CMK (cell line): ENCODE results near the gene SMCP.

Experiments
- DNase-seq: peaks from one replicate; pipeline ENCODE4 v3.0.0-alpha.2; 2010; ENCODE audit warnings: low read depth

SMCP gene

DNA sequence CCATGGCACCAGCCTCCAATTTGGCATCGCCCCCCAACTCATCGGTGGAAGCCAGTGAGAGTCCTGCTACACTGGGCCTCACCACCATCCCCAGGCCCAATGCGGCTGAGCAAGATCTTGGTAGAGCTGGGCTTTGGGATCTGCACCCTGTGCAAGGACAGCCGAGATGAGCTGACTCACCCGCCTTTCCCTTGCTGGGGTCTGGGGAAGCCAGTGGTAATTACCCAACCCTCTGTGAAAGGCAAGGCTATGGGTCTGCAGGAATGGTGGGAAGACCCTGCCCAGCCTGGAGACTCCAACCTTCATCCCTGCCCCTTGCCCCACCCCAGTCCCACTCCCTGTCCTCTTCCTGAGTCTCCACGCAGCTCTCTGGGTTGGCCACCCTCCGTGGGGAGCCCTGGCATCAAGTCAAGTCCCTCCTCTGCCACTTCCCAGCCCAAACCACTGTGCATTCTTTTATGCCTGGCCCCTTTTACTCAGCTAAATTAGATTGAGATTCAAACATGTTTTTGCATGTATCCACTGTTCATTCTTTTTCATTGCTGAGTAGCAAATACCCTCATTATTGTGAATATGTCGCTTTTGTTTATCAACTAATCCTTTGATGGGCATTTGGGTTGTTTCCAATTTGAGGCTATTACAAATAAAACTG is 8.8 kb downstream of the SMCP start:
- no peak for DNase-seq

DNA sequence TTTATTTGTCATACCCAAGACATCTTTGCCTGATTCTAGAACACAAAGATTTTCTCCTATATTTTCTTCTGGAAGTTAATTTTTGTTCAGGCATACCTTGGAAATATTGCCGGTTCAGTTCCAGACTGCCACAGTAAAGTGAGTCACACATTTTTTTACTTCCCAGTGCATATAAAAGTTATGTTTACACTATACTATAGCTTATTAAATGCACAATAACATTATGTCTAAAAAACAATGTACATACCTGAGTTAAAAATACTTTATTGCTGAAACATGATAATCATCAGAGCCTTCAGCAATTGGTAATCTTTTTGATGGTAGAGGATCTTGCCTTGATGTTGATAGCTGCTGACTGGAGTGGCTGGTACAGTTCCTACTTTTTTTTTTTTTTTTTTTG is 10.0 kb downstream of the SMCP start:
- DNase-seq: no peak

DNA sequence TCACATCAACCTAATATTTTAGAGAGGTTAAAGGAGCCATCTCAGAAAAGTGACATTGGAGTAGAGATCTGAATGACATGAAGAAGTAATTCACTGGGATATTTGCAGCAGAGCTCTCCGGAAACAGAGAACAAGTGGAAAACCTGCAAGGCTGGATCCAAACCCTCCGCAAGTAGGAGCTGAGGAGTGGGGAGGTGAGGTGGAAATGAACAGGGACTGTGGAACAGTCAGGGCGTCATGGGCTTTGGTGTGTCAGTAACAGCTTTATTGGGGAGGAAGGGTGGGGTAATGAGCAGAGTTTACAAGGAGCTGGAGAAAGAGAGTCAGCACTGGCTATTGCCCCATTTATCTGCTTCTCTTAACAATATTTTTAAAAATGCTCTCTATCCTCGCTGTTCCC is 20.9 kb downstream of the SMCP start:
- DNase-seq: no peak

DNA sequence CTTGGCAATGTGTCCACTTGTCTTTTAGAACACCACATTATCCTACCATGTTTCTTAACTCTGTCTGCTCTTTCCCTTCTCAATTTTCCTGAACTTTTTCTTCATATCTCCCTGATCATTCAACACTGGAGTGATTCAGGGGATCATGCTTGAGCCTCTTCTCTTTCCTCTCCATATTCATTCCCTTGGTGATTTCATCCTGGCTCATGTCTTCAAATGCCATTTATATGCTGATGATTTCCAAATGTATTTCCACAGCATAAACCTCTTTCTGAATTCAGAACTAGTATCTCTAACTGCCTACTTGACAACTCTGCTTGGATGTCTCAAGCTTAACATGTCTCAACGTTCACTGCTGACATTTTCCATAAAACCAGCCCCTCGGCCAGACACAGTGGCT is 21.8 kb downstream of the SMCP start:
- no peak for DNase-seq

DNA sequence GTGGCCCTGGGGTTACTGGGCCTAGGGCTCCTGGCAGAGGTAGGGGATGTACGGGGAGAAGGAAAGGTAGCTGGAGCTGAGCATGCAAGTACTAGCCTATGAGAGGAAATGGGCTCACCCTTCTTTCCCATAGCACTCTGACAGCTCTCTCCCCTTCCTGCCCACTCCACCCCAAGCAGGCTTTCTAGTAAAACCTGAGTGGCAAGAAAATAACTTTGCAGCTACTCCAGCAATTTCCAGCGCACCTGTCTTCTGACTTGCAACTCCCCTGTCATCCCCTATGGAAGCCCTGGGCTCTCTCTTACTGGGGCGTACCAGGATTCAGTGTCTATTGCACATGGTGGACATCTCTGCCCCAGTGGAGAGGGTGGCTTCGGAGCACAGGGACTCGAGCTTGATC is 23.5 kb downstream of the SMCP start:
- DNase-seq: no peak

DNA sequence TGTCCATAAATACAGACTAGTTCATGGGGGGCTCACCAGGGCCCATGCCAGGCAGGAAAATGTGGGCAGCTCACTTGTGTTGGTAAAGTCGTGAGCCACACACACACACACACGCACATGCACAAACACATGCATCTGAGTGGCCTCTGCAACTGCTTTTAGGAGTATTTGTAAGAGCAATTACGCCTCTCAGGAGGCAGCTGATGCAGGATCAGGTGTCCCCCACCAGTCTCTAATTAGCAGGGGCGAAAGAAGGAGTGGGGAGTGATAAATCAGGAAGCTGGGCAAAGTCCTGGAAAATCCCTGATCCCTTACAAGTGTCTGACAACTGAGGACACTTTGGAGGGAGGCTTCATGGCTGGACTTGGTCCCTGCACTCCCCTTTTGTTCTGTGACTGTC is 24.5 kb downstream of the SMCP start:
- no peak for DNase-seq

DNA sequence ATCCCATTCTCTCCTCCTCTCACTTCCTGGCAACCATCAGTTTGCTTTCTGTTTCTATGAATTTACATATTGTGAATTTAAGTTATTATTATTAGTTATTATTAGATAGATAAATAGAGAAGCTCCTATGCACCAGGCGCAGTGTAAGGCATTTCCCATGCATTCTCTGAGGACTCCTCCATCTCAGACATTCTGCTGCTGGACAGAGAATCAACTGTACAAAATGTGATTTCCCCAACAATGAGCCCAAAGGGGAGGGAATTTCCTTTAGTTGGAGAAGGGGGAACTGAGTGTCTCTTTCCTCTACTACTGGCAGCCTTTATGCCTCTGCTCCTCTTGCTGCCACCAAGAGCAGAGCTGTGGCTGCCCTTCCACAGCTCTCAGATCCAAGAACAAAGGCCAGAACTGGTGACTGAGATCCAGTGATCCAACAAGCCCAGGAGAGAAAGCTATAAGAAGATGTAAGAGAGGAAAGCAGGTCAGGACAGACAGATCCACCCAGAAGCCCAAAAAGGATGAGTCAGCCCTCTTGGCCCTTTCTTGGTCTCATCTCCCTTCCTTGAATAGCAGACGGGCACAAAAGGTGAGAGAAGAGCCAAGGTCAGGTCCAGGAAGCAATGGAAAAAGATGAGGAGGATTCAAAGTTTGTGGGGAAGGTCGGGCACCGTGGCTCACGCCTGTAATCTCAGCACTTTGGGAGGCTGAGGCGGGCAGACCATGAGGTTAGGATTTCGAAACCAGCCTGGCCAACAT is 26.7 kb downstream of the SMCP start:
- no peak for DNase-seq

DNA sequence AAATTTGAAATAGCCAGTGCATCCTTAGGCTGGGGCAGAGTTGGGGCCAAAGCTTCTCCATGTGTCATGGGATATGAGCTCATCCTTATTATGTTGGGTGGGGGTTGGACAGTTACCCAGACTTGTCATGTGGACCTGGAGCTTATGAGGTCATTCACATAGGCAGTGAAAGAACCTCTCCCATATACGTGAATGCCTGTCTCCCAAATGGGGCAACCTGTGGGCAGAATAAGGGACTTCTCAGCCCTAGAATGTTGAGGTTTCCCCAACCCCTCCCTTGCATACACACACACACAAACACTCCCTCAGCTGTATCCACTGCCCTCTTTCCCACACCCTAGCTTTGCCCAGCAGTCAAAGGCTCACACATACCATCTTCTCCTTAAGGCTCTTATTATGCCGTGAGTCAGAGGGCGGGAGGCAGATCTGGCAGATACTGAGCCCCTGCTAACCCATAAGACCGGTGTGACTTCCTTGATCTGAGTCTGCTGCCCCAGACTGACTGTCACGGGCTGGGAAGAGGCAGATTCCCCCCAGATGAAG is 28.0 kb downstream of the SMCP start:
- DNase-seq: no peak

DNA sequence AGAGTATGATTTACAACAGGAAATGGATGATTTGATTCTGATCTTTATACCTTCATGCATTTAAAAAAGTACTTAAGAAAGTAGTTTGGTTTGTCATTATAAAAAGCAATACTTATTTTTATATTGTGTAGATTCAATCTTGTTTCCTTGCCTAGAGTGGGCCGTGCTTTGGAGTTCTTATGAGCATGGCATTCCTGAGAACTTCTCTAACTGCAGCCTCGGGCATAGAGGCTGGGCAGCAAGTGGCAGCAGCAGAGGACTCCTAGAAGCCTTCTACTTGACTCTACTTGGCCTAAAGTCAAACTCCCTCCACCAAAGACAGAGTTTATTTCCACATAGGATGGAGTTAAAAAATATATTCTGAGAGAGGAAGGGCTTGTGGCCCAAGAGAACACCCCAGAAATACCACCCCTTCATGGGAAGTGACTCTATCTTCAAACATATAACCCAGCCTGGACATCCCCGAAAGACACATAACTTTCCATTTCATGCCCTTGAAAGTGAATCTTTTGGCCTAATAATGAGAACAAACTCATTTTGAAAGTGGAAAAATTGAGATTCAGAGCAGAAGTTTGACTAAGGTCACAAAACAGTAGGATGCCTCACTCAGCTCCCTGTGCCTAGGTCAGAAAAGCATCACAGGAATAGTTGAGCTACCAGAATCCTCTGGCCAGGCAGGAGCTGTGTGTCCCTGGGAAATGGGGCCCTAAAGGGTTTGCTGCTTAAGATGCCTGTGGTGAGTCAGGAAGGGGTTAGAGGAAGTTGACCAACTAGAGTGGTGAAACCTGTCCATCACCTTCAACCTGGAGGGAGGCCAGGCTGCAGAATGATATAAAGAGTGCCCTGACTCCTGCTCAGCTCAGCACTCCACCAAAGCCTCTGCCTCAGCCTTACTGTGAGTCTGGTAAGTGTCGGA is 29.8 kb downstream of the SMCP start, which contains the start of gene IVL:
IVL (plus strand) TSS at position 861 of the 916 bp plus-strand sequence. CDS start 1,252 bp downstream, outside the sequence.
- no peak for DNase-seq

DNA sequence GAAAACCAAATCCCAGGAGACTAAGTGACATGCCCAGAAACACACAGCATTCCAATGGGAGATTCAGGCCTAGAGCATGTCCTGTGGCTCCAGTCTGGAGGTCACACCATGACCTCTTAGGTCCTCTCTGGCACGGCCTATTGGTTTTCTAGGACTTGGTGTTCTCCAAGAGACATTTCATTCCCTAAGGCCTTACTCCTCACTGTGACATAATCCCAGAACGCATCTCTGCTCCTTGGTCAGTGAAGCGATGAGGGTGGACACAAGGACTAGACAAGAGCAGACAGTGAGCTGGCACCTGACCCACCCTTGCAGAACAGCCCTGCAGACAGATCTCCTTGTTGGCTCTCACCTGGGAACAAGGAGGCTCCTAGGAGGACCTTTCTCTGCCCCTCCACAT is 31.1 kb downstream of the SMCP start:
- no peak for DNase-seq

DNA sequence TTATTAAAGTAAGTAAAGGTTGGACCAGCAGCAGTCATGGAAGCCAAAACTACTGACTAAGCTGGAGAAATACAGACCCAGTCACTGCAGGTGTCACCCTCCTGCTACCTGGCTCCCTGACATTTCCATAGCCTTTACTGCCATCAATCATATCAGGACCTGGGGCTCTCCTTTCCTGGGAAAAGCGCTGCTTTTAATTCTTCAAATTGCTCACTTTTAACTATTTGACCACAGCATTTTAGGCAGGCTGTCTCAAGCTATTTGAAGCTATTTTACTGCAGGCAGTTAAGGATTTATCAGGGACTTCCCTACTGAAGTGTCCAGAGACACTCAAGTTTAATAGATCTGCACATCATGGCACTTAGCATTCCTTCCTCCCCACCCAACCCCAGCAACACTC is 34.3 kb downstream of the SMCP start:
- DNase-seq: no peak

DNA sequence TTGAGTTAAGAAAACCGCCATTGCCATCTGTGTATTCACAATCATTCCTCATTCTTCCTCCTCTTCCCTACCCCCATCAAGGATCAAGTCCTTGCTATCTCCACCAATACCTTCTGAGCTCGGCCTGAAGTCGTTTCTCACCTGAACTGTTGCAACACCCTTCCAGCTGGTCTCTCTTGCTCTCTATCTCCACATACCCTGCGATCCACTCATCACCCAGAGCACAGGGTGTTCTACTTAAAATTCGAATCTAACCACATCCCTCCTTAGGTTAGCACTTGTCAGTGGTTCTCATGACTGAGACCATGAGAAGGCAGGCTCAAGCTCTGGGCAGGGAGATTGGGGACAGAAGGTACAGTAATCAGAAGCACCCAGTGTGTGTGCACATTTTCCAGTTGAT is 34.8 kb downstream of the SMCP start:
- DNase-seq: no peak

DNA sequence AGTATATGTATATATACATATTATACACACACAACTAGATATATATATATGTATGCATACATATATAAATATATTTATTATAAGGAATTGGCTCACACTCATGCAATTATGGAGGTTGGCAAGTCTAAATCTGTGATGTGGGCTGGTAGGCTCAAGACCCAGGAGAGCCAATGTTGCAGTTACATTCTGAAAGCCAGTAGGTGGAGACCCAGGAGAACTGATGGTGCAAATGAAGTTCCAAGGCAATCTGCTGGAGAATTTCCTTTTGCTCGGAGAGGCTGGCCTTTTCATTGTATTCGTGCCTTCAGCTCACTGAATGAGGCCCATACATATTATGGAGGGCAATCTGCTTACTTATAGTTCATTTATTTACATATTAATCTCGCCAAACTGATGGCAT is 39.7 kb downstream of the SMCP start:
- DNase-seq: no peak

DNA sequence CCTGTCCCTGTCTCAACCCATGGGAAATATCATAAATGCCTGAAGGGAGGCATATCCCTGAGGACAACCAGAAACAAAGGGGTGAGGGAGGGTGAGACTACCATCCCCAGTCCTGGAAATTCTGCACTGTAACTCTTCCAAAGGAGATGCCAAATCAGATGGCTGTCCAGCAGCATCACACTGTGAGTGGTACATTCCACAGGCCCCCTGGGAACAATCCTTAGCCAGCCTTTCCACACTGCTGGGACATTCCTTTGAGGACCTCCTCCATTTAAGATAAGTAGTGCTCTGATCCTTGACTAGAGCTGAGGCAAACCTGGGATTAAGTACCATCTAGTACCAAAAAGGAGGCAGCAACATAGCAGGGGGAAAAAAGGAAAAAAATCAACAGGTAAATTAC is 40.9 kb downstream of the SMCP start:
- no peak for DNase-seq

DNA sequence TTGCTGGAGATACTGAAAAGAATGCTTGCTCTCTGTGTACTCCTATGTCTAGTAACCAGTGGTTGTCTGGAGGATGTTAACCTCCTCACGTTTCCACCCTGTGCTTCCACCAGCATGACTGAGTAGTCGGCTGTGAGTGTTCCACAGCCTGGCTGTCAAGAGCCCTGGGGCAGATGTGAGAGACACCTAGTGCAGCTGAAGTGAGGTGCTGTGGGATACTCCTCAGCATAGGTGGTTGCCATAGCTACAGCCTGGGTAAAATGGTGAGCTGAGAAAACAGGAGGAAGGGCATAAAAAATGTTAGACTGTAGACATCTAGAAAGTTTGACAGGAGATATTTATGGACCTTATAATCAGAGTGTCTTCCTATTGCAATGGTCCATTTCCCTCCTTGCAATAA is 46.1 kb downstream of the SMCP start:
- DNase-seq: no peak

DNA sequence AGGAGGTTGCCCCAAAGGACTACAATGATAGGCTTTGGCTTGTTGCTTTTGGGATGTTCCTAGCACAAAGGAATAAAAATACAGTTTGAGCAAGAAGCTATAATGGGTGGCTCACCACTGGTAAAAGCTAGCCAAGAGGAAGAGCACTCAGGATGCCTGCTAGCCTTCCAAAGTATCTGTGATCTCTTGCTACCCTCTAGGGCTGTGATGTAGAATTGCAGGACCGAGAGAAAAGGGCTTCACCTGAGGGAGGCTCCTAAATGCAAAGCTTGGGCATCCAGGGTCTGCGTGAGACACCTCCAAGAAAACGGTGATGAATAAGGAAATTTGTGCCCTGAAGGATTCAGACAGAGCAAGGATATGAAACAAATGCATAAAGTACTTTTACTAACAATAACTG is 48.0 kb downstream of the SMCP start:
- no peak for DNase-seq

DNA sequence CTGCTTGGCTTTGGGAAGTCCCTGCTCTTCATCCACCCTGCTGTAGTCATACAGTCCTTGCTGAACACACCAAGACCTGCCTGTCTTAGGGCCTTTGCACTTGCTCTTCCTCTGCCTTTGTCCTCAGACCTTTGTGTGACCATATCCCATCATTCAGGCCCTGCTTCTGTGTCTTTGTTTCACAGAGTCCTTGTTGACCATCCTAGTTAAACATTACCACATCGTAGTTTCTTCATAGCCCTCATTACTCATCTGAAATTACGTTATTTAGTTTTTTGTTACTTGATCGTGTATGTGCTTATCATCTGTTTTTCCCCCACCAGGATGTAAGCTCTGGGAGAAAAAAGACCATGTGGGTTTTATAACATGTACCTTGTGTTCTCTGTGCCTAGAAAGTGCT is 50.5 kb downstream of the SMCP start:
- no peak for DNase-seq

DNA sequence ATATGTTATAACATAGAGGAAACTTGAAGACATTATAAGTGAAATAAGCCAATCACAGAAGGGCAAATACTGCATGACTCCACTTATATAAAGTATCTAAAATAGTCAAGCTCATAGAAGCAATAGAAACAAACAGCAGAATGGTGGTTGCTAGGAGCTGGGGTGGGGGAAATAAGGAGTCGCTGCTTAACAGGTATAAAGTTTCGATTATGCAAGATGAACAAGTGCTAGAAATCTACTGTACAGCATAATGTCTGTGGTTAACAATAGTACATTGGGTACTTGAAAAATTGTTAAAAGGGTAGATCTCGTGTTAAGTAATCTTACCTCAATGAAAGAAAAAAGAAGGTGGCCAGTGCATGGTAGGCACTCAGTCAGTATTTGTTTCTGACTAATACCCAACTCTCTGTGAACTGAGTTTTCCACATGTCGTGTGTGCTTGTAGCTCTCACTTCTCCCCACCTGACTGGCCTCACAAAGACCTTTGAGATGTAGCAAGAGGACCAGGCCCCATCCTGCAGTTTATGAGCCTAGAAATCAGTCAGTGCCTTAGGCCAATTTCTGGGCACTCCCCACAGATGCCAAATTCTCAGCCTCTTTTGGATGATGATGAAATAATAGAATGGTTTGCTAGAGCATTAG is 54.2 kb downstream of the SMCP start:
- DNase-seq: no peak

DNA sequence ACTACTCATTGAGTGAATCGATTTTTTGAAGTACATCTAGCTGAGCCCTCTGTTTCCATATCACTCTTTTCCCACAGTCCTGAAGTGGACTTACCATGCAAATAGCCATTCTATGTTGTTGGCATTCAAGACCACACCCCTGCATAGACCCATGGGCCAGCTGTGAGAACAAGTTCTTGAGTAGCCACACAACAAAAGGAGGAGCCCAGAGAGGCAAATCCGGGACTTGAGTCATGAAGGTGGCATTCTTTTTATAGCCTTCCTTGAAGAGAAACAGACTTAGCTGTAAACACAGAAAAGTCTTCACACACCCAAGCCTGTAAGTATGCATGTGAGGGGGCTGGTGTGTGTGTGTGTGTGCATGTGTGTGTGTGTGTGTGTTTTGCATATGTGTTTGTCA is 55.1 kb downstream of the SMCP start:
- DNase-seq: no peak
